Parathyroid adenoma (tissue), 2 donors: ENCODE measurements around the gene TIGD4.
A peak's percentile ranks its signal among the peaks of the same experiment; 100 is the strongest.

ENCODE experiments used
- H2AFZ ChIP-seq: fragments of 300-600 bp; sonication (generic); one replicate; pipeline ENCODE4 v1.7.0; 2017; ENCODE audit warnings: antibody characterized with exemption, mild to moderate bottlenecking
- H3K27ac ChIP-seq: fragments of 300-600 bp; sonication (generic); one replicate; pipeline ENCODE4 v1.7.0; 2017
- H3K27me3 ChIP-seq: fragments of 300-600 bp; sonication (generic); one replicate; pipeline ENCODE4 v1.7.0; 2017; ENCODE audit warnings: low read length; ENCODE audit not compliant: control insufficient read depth, insufficient read depth
- H3K36me3 ChIP-seq: fragments of 300-600 bp; sonication (generic); one replicate; pipeline ENCODE4 v1.7.0; 2017; ENCODE audit warnings: low read length; ENCODE audit not compliant: control insufficient read depth, insufficient read depth
- H3K4me1 ChIP-seq: fragments of 300-600 bp; sonication (generic); one replicate; pipeline ENCODE4 v1.7.0; 2017; ENCODE audit warnings: control low read depth
- H3K4me2 ChIP-seq: fragments of 300-600 bp; sonication (generic); one replicate; pipeline ENCODE4 v1.7.0; 2017; ENCODE audit warnings: low read length
- H3K4me3 ChIP-seq: fragments of 300-600 bp; sonication (generic); one replicate; pipeline ENCODE4 v1.7.0; 2017; ENCODE audit warnings: low read depth, low read length
- H3K79me2 ChIP-seq: fragments of 300-600 bp; sonication (generic); one replicate; pipeline ENCODE4 v1.7.0; 2017; ENCODE audit warnings: control low read depth
- H3K9ac ChIP-seq: fragments of 300-600 bp; sonication (generic); one replicate; pipeline ENCODE4 v1.7.0; 2017; ENCODE audit warnings: mild to moderate bottlenecking
- H3K9me3 ChIP-seq: fragments of 300-600 bp; sonication (generic); one replicate; pipeline ENCODE4 v1.7.0; 2017; ENCODE audit warnings: low read length; ENCODE audit not compliant: control insufficient read depth
- CTCF ChIP-seq: fragments of 300-600 bp; sonication (generic); IDR thresholded peaks from one replicate; pipeline ENCODE4 v1.7.0; 2017; ENCODE audit warnings: antibody characterized with exemption, mild to moderate bottlenecking
- donor health status: primary hyperparathyroidism.

TIGD4 gene

GRCh38 chr4:152779513-152780266 is at the start of gene TIGD4, which contains the start of gene ARFIP1:
Gene TIGD4, minus strand, starts transcription at chr4:152779730. Its CDS starts 8,726 bp downstream, at chr4:152771004.
Gene ARFIP1, plus strand, starts transcription at chr4:152779954. Its CDS starts 49,680 bp downstream, at chr4:152829634.
- Histone ChIP-seq H3K4me2 (peak within 1 kb of the TSS; percentile 88), H3K27me3 (no peaks in the 10 kb centered on the region), H3K9ac (peak within 1 kb of the TSS; percentile 63), H3K9me3 (no peaks in the 10 kb centered on the region), H3K27ac (peak within 1 kb of the TSS; percentile 90), H3K36me3 (no peaks in the 10 kb centered on the region), H3K79me2 (peaks cover 7% of the 10 kb centered on the region), H3K4me3 (peak within 1 kb of the TSS; percentile 74), H3K4me1 (peaks cover 2% of the 10 kb centered on the region), H2AFZ (peak within 1 kb of the TSS; percentile 96)
- peak; percentile 26 for TF ChIP-seq CTCF

GRCh38 chr4:152828122-152828521 is 48.6 kb upstream of the TIGD4 start:
- H2AFZ ChIP-seq = no peak overlapping the region
- H3K4me1 ChIP-seq = no peaks in the 10 kb centered on the region

GRCh38 chr4:152825336-152825735 is 45.8 kb upstream of the TIGD4 start:
- no peak overlapping the region for H2AFZ ChIP-seq
- no peak overlapping the region for H3K4me2 ChIP-seq
- H3K4me1 ChIP-seq = no peaks in the 10 kb centered on the region
- no peak for TF ChIP-seq CTCF
- no peak overlapping the region for H3K9ac ChIP-seq
- no peaks in the 10 kb centered on the region for H3K79me2 ChIP-seq
- H3K36me3 ChIP-seq = no peaks in the 10 kb centered on the region
- H3K27me3 ChIP-seq = no peaks in the 10 kb centered on the region
- no peak overlapping the region for H3K4me3 ChIP-seq
- H3K27ac ChIP-seq = no peak overlapping the region
- H3K9me3 ChIP-seq = no peaks in the 10 kb centered on the region

More at GRCh38 chr4:152828122-152828521, 48.6 kb upstream of the TIGD4 start:
- Histone ChIP-seq H3K36me3 (no peaks in the 10 kb centered on the region), H3K27ac (no peak overlapping the region), H3K27me3 (no peaks in the 10 kb centered on the region), H3K79me2 (no peaks in the 10 kb centered on the region), H3K9me3 (no peaks in the 10 kb centered on the region), H3K4me2 (no peak overlapping the region), H3K4me3 (no peak overlapping the region), H3K9ac (no peak overlapping the region)
- TF ChIP-seq CTCF = no peak

GRCh38 chr4:152824561-152824960 is 45.0 kb upstream of the TIGD4 start:
- H3K27me3 ChIP-seq = no peaks in the 10 kb centered on the region
- H3K79me2 ChIP-seq = no peaks in the 10 kb centered on the region
- H3K4me2 ChIP-seq = no peak overlapping the region
- H3K36me3 ChIP-seq = no peaks in the 10 kb centered on the region
- no peak overlapping the region for H3K4me3 ChIP-seq
- no peak overlapping the region for H3K27ac ChIP-seq
- no peaks in the 10 kb centered on the region for H3K9me3 ChIP-seq
- H2AFZ ChIP-seq = no peak overlapping the region
- no peak for TF ChIP-seq CTCF
- no peak overlapping the region for H3K9ac ChIP-seq
- no peaks in the 10 kb centered on the region for H3K4me1 ChIP-seq

- Histone ChIP-seq H3K9me3 (no peaks in the 10 kb centered on the region), H3K4me2 (no peak overlapping the region), H3K36me3 (no peaks in the 10 kb centered on the region), H3K4me1 (no peaks in the 10 kb centered on the region), H3K27me3 (no peaks in the 10 kb centered on the region), H3K9ac (no peak overlapping the region), H2AFZ (no peak overlapping the region), H3K27ac (no peak overlapping the region), H3K79me2 (no peaks in the 10 kb centered on the region), H3K4me3 (no peak overlapping the region)
- TF ChIP-seq CTCF = no peak
Observed at GRCh38 chr4:152822323-152822722, 42.8 kb upstream of the TIGD4 start.
